HG02938 (cell line): Measurements from ENCODE around the gene DHCR24.

Experiments
- ATAC-seq: cut with Tn5 transposase; IDR thresholded peaks from one replicate; pipeline ENCODE4 v1.9.1; 2021; ENCODE audit warnings: mild to moderate bottlenecking, moderate library complexity; ENCODE audit not compliant: unreplicated experiment

The DHCR24 gene

DNA sequence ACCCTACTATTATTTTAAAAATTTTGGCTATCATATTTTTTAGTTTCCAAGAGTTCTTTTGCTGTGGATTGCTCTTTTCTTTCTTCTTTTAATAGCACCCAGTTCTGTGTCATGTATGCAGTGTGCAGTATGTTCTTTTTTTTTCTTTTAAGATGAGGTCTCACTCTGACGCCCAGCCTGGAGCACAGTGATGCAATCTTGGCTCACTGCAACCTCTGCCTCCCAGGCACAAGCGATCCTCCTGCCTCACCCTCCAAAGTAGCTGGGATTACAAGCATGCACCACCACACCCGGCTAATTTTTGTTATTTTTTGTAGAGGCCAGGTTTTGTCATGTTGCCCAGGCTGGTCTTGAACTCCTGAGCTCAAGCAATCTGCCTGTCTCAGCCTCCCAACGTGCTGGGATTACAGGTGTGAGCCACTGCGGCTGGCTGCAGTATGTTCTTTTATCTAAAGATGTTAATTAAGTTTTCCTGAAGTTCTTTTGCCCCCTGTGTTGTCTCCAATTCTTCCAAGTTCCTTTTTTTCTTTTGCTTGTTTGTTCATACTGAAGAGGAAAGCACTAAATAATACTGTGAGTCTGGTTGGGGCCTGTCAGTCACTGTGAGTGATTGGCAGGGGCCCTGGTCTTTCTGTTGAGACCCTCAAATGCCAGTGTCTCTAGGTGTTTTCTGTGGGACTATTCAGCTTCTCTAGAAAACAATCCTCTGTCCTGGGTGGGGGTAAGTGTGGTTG is 68.4 kb downstream of the DHCR24 start:
- no peak for ATAC-seq

DNA sequence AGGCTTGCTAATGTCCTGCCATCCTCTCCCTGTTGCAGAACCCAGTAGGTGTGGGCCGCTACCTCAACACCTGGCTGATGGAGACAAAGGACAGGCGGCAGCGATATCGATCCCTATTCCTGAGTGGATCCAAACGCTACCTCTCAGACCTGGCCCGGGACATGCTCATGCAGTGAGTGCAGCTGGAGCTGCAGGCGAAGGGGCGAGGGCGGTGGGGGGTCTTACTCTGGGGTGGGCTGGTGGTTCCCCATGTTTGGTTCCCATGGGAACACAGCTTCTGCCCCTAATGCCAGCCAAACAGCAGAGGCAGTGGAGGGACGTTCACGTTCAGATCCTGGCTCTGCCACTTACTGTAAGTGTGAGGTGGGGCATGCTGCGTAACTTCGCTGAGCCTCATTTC is 70.0 kb downstream of the DHCR24 start:
- ATAC-seq = no peak

DNA sequence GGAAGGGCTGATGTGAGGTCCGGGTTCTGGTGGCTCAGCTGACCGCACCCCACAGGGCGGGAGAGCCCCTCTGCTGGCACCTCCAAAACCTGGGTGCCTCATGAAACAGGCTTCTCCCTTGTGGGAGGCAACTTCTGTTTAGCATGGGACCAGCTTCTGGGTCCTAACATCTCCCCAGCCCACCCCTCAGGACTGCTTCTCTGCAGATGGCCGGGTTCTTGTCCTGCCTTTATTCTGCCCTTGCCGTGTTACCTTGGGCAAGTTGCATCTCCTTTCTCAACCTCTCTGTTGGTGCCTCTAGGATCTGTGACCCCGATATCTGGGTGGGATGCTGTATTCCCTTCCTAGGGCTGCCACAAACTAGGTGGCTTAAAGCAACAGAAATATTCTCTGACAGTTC is 70.9 kb downstream of the DHCR24 start:
- no peak for ATAC-seq

DNA sequence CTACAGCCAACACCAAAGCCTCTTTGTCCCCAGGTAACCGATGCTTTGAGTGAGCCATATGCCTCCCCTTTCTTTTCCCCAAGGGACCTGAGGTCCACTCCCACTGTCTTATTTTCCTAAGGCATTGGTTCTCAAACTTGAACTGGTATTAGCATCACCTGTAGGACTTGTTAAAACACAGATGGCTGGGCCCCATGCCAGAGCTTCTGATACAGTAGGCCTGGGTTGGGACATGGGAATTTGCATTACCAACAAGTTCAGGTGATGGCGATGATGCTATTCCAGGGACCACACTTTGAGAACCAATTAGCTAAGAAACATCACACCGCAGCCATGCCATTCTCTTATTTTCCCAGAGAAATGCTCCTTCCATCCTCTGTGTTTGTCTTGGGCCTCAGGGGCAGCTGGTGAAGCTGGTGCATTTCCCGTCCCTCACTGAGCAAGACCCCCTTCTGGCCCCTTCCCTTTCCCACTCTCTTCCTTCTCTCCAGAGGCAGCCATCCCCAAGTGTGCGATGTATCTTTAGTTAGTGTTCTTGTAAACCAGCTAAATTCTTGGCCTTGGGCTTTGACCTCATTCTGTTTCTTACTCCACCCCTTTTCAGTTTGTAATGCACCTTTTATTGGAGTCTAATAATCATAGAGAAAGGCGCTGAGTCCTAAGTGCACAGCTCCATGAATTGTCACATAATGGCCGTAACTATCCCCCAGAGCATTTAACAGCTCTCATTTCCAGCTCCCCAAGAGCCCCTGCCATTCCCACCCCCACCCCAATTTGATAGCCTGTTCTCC is 71.7 kb downstream of the DHCR24 start:
- no peak for ATAC-seq

DNA sequence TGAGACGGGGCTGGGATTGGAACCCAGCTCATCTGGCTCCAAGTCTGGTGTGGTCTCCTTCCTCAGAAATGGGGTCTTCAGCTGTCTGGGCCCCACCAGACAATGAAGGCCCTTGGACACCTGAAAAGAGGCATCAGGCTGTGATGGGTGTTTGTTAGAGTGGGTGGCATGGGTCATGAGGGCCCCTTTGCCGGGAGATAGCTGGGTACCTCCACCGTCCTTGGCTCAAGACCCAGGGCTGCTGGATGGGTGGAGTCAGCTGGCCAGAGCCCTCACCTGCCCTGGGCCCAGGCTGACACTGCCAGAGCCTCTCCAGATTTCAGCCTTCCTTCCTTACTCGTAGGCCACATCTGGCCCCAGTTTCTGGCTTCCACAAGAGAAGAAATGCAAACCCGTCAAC is 72.4 kb downstream of the DHCR24 start:
- ATAC-seq = no peak

DNA sequence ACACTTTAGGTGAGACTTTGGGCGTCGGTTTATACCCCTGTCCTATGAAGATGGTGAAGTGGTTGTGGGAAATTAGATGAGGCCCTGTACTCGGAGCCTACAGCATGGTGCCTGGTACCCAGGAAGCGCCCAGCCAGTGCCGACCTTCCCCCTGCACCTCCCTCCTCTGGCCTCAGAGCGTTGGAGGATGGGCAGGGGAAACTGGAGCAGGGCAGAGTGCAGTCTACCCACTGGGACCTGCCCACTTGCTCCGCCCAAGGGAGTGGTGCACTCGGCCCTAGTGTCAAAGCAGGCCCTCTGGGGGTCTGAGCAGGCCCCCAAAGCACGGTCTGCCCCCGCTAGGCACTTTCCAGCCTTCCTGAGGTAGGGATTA is 72.9 kb downstream of the DHCR24 start:
- no peak for ATAC-seq

DNA sequence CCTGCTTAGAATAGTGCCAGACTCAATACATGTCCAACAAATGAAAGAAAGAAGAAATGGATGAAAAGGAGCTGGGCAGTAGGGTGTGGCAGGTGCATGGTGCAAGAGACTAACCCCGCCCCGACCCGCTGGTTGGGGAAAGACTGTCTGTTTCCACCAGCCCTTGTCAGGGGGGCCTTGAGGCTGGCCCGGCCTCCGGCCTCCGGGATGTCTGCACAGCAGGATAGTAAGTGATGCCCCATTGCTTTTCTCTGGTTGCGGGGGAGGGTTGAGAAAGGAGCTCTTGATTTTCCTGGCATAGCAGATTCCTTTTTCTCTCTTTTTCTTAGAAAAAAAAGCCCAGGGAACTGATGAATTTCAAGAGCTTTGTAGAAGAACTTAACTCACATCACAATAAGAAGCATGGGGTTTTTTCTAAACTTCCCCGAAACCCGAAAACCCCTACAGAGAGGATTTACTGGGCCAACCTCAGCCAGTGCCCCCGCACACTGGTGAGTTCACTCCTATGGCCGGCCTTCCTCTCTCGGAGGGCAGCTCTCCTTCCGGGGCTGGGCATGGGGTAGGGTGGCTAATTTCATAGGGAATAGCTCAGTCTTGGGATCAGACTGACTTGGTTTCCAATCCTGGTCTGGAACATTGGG is 73.4 kb downstream of the DHCR24 start:
- ATAC-seq = no peak

DNA sequence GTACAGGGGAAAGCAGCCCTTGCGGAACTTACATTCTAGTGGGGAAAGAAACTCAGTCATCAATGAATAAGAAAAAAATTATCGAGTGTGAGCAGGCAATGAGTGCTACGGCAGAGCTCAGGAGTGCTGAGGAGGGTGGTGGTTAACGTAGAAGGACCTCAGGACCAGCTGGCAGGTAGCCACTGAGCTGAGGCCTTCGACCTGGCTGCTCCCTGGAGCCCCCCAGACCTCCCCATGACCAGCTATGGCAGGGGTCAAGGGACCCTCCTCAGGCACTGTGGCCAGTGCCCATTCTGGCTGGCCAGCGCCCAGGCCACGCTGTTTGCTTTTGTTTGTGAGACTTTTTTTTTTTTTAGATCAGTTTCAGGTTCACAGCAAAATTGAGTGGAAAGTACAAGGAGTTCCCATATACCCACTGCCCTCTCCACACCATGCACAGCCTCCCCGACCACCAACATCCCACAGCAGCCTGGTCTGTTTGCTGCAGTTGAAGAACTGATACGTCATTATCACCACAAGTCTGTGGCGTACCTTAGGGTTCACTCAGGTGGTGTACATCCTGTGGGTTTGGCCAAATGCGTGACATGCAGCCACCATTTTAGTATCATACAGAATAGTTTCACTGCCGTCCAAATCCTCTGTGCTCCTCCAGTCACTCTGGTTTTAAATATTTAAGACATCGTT is 74.1 kb downstream of the DHCR24 start:
- ATAC-seq = no peak

DNA sequence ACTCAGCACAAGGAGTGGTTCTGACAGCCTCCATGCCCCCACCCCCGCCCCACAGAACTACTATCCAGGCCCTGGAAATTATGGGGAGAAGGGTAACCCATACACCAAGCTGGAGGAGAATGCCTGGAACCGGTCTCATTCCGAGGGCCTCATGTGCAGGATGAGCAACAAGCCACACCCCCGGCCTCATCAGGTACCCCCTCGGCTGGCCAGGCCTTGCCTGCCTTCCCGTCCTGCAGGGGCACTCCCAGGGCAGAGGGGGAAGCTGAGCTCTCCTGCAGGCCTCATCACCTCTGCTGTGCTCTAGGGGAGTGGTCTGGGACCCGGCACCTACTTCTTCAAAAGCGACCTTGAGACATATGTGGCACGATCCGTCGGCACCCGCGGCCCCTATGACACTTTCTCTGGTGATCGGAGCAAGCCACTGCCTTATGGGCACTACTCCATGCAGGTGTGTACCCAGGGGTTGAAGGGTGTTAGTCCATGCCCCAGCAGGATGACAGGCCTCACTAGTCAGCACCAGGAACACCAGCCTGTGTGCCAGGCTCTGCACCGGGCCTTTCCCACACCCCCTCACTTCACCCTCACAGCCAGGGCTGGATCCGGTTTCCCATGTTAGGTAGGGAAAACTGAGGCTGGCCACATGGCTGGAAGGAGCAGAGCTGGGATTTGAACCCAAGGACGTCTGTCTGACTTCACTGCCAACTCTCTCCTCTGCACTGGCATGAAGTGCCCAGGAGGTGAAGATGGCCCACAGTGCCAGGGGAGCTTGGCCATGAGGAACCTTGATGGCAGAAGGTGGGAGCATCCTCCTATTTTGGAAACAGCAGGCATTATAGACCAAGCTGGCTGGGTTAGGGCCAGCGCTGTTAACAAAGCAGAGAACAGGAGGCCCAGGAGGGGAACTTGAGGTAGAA is 75.0 kb downstream of the DHCR24 start:
- ATAC-seq = no peak

DNA sequence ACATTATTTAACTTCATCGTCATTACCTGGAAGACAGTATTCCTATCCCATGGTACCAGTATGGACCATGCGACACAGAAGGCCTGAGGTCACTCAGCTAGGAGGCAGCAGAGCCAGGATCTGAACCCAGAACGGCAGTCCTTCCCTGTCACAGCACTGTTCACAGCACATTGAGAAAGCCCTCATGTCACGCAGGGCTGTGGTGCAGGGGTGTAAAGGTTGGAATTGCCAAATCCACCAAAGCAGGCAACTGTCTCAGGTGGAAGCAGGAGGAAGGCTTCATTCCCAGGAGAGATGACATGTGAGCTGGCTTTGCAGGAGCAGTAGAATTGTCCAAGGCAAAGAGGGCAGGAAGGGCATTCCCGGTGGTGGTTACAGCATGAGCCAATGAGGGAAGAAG is 75.9 kb downstream of the DHCR24 start:
- no peak for ATAC-seq

DNA sequence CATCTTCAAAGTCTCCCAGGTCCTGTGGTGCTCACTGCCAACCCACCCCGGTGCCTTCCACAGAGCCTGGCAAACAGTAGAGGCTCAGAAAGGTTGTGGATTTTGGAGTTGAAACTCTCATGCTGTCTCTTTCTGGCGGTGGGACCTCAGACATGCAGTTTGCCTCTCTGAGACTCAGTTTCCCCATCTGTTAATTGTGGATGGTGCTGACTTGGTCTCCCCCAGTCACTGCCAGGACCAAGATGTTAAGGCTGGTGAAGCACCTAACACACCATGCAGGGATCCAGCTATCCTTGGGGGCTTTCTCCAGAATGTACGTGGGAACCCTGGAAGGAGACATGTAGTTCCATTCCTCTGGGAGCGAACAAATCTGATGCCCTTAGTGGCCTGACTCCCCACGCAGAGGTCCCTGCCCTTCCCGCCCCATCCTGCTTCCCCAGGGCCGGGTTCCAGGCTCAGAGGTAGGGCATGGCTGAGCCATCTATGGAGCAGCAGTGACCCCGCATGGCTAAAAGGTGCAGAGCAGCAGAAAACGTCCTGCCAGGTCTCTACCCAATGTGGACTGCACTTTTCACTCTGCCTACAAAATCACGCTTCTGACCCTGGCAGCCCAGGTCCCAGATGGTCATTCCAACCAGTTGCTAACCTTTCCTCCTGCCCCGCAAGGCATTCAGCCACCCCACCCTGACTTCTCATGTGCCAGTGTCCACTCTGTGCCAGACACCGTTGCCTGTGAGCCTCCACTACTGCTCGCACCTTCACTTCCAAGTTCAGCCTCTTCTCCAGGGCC is 76.6 kb downstream of the DHCR24 start:
- ATAC-seq = peak; percentile 75

DNA sequence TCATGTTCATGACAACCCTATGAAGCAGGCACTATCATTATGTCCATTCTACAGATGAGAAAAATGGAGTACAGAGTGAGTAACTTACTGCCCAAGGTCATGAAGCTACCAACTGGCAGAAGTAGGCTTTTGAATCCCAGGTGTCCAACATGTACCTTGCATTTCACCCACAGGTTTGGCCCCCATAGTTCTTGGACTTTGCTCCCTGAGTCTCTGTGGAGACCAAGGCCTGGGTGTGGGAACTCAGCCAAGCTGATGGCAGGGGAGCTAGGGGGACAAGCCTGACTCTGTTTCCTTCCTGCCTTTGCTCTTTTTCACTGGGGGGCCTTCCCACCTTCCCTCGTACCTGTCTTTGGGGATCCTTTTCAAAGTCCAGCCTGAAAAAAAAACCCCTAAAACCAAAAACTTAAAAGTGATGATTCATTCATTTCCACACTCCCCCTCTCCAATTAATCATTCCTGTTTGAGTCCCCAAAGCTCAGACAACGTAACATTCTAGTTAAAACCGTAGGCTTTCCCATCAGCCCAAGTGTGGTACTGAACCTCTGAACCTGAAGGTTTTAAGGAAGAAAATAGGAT is 77.4 kb downstream of the DHCR24 start:
- ATAC-seq = no peak

DNA sequence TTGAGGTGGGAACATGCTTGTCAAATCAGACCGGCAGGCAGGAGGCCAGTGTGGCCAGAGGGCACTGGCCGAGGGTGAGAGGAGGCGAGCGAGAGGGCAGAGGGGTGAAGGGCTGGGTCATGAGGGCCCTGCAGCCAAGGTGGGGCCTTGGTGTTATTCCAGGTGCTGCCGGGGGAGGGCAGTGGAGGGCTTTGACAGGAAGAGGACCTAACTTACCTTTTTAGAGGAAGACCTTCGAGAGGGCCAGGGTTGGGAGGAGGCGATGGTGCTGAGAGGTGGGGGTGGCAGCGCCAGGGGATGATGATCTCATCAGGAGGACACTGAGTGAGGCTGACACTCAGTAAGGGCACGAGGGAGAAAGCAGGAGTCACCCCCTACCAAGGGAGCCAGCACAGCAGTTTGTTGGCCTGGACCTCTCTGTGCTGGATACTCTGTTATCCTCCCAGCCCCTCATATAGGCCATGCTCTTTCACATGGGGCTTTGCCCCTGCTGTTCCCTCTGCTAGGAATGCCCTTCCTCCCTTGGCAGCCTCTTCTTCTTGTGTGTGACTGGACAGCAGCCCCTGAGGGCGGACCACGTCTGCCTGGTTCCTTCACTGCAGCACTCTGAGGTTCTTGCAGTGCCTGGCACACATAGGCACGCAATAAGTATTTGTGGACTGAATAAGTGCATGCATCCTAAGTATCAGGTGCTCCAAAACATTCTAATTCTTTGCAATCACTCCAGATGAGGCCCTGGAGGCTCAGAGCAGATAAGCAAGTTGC is 78.4 kb downstream of the DHCR24 start:
- no peak for ATAC-seq

DNA sequence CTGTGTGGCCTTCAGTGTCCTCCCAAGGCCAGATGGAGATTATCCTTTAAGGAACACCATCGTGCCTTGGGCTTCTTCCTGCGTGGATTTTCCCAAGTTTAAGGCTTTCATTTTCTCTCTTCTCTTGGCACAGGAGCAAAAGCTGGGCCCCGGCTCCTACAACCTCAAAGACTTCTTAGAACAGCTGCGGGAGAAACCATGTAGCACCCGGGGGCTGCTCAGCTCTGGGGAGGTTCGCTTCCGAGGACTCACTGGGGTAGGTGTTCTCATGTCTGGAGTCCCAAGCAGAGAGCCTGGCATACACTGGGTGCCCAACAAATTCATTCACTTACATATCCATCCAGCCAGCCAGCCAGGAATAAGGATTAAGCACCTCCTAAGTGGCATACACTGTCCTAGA is 79.2 kb downstream of the DHCR24 start:
- no peak for ATAC-seq

DNA sequence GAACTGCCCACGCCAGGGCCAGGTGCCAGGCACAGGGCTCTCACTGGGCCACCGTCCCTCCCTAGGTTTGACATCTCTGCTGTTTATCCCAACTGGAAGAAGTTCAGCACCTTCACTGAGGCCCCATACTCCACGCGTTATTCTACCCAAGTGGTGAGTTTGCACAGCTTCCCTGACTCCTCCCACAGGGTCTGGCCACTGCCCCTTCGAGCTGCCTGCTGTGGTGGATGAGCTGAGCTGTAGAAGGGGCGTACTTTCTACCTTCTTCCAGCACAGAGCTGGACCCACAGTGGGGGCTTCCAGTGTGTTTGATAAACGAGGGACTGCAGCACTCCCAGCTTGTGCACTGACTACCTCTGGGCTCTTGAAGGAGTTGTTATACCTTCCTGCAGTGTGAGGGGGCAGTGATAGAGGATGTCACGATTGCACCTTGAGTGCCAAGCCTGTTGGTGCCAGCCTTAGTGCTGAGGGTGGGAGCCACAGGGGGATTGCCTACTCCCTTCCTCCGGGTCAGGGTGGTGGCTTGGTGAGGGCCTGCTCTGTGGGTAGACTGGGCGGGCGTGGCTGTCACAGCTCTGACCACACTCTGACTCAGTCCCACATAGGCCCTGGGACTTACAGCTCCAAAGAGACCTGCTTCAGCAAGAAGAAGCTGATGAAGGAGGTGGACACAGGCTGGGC is 79.9 kb downstream of the DHCR24 start:
- ATAC-seq = no peak

DNA sequence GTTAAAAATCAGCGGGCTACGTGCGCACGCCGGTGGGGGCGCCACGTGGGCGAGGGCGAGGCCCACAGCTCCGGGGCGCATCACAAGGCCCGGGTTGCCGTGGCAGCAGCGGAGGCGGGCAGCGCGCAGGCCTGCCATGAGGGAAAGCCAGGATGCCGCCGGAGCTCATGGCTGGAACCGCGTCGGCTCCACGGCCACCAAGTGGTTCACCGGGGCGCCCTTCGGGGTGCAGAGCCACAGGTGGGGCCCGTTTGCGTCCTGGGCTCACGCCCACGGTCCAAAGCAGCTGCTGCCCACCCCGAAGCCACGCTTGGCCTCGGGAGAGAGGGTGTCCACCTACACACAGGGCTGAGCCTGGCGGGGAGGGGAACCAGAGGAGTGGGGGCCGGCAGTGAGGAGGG is 81.0 kb downstream of the DHCR24 start:
- no peak for ATAC-seq

DNA sequence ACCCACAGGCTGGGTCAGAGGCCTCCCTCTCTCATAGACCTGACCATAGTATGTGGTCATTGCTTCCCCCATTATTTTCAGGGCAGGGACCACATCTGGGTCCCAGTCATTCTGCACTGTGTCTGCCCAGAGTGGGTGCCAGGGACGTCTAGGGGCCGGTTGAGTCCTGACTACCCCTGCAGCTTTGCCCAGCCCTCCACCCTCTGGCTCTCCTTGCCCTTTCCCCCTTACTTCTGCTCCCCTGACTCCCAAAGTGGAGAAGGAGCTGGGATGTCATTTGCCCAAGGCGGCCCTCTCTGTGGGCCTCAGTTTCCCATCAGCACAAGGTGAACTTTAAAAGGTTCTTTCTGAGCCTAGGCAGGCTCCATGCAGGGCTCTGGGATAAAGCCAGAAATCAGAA is 81.5 kb downstream of the DHCR24 start:
- no peak for ATAC-seq
